Measurements from ENCODE around the gene PAFAH1B2. TPM values are rescaled to one million over a fixed set of nuclear protein-coding genes. Genes with fewer than 3 reads are reported as not detected.
A peak's percentile ranks its signal among the peaks of the same experiment; 100 is the strongest.

Gene PAFAH1B2
- total and polyA plus RNA-seq, 4 experiments from 2014 or later = 16.4 to 64.2 (median 42.7) TPM

DNA sequence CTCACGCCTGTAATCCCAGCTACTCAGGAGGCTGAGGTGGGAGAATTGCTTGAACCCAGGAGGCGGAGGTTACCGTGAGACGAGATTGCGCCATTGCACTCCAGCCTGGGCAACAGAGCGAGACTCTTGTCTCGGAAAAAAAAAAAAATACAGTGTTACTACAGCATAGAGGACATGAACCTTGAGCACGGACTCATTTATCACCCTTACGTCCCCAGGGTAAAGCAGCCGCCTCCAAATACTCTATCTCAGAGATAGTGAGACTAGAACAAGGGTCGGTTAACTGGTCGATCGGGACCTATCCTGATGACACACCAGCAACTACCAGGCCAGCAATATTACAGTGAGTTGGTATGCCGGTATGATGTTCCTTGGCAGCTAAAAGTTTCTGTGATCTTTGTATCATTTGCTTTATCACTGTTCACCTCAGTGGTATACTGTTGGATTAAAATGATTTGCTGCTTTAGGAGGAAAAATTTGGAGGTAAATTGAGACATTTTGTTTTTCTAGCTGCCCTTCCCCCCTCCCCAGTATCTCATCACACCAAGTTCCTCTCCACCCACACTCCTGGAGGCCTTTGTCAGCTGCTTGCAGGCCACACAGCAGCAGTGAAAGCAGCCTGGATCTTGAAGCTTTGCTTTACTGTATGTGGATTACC is 27.4 kb downstream of the PAFAH1B2 start:
- no peak overlapping the region for H3K4me3 Mint-ChIP-seq
- H3K4me1 Mint-ChIP-seq = peaks cover 0 to 9% (median 3%) of the 10 kb centered on the region in 4 donors
- H3K27me3 ChIP-seq (ENCODE audit: insufficient read depth, low read length) = no peaks in the 10 kb centered on the region
- no peaks in the 10 kb centered on the region for H3K9me3 ChIP-seq (ENCODE audit: control insufficient read depth in 1 of 2, low read length in 2 of 2)
- H3K4me3 ChIP-seq (ENCODE audit: low read length in 2 of 2) = no peak overlapping the region
- H3K36me3 Mint-ChIP-seq = peaks cover 16 to 34% of the 10 kb centered on the region in 2 donors
- H3K9me3 Mint-ChIP-seq = no peaks in the 10 kb centered on the region
- intact Hi-C loops (cut with micrococcal nuclease) = no loop called here
- ChIA-PET POLR2A (ENCODE audit: partially characterized antibody) (interaction anchor here (1.4 to 2.5 kb wide), 4 partner anchors 9 to 319 kb away, joined by 4 to 11 read pairs (median 6); partner anchors contain the start of gene PAFAH1B2), CTCF (ENCODE audit: partially characterized antibody) (interaction anchor here (1.0 to 2.4 kb wide), 2 partner anchors 11 to 26 kb away, joined by 3 to 12 read pairs; no protein-coding TSS in a partner anchor)
- H3K4me1 ChIP-seq (ENCODE audit: insufficient read depth, low read length) = peaks cover 3% of the 10 kb centered on the region
- no peak for DNase-seq
- H3K27ac Mint-ChIP-seq = peak overlapping the region in 5 of 7 donors; percentile 13 to 77 (median 48)
- no peaks in the 10 kb centered on the region for H3K27me3 Mint-ChIP-seq
- peaks cover 16% of the 10 kb centered on the region for H3K36me3 ChIP-seq (ENCODE audit: insufficient read depth, low read length)
- H3K27ac ChIP-seq (ENCODE audit: low read depth, low read length) = no peak overlapping the region

- ChIA-PET POLR2A (ENCODE audit: partially characterized antibody) (interaction anchor here (1.4 to 2.5 kb wide), 4 partner anchors 8 to 320 kb away, joined by 4 to 11 read pairs (median 6); partner anchors contain the start of gene PAFAH1B2), CTCF (ENCODE audit: partially characterized antibody) (interaction anchor here (0.8 to 2.4 kb wide), 4 partner anchors 10 to 54 kb away, joined by 3 to 12 read pairs (median 4); no protein-coding TSS in a partner anchor)
- H3K36me3 Mint-ChIP-seq = peaks cover 12 to 23% of the 10 kb centered on the region in 2 donors
- H3K27ac Mint-ChIP-seq = peak overlapping the region in 4 of 7 donors; percentile 3 to 72 (median 42)
- no peak overlapping the region for H3K4me3 Mint-ChIP-seq
- H3K27me3 Mint-ChIP-seq = no peaks in the 10 kb centered on the region
- DNase-seq = no peak
- Histone ChIP-seq H3K4me1 (ENCODE audit: insufficient read depth, low read length) (peaks cover 5% of the 10 kb centered on the region), H3K27me3 (ENCODE audit: insufficient read depth, low read length) (no peaks in the 10 kb centered on the region), H3K9me3 (ENCODE audit: control insufficient read depth in 1 of 2, low read length in 2 of 2) (no peaks in the 10 kb centered on the region), H3K36me3 (ENCODE audit: insufficient read depth, low read length) (peaks cover 5% of the 10 kb centered on the region), H3K4me3 (ENCODE audit: low read length in 2 of 2) (no peak overlapping the region), H3K27ac (ENCODE audit: low read depth, low read length) (no peak overlapping the region)
- no peaks in the 10 kb centered on the region for H3K9me3 Mint-ChIP-seq
- intact Hi-C loops (cut with micrococcal nuclease) = no loop called here
- H3K4me1 Mint-ChIP-seq = peaks cover 1 to 13% (median 5%) of the 10 kb centered on the region in 4 donors
Measured at GRCh38 chr11:117172724-117173421, 28.8 kb downstream of the PAFAH1B2 start.

GRCh38 chr11:117175104-117175503 is 31.0 kb downstream of the PAFAH1B2 start:
- CTCF ChIA-PET (ENCODE audit: partially characterized antibody) = no interaction called here
- no peak for DNase-seq
- H3K36me3 ChIP-seq (ENCODE audit: insufficient read depth, low read length) = no peaks in the 10 kb centered on the region
- no peak overlapping the region for H3K4me3 ChIP-seq (ENCODE audit: low read length in 2 of 2)
- POLR2A ChIA-PET (ENCODE audit: partially characterized antibody) = interaction anchor here (0.8 kb wide), 1 partner anchor 30 kb away, joined by 3 read pairs; the partner anchor contains the start of gene PAFAH1B2
- no peaks in the 10 kb centered on the region for H3K9me3 ChIP-seq (ENCODE audit: control insufficient read depth in 1 of 2, low read length in 2 of 2)
- H3K27ac Mint-ChIP-seq = peak overlapping the region in 2 of 7 donors; percentile 29 to 59
- H3K4me1 Mint-ChIP-seq = peaks cover 13 to 30% (median 23%) of the 10 kb centered on the region in 4 donors
- no peaks in the 10 kb centered on the region for H3K27me3 Mint-ChIP-seq
- intact Hi-C loops (cut with micrococcal nuclease) = loop anchor here (5.0 kb wide), 1 partner anchor 403 kb away; the partner anchor contains the start of gene BUD13
- no peak overlapping the region for H3K4me3 Mint-ChIP-seq
- H3K27ac ChIP-seq (ENCODE audit: low read depth, low read length) = no peak overlapping the region
- H3K9me3 Mint-ChIP-seq = no peaks in the 10 kb centered on the region
- H3K36me3 Mint-ChIP-seq = peaks cover 2 to 15% of the 10 kb centered on the region in 2 donors
- H3K27me3 ChIP-seq (ENCODE audit: insufficient read depth, low read length) = no peaks in the 10 kb centered on the region
- peaks cover 21% of the 10 kb centered on the region for H3K4me1 ChIP-seq (ENCODE audit: insufficient read depth, low read length)

DNA sequence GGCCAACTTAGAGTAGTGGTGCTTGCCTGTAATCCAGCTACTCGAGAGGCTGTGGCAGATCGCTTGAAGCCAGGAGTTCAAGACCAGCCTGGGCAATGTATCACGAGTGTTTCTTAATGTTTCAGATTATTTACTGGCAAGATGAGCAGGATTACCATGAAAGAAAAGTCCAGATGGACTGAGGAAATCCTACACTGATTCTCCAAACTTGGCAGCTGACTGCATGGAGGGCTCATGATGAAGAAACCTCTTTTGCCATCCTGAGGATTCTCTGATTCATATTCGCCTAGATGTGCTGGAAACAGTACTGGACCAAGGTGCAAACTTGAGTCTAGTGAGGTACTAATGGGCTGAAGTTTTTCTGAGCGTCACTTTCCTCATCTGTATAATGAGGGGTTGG is 31.7 kb downstream of the PAFAH1B2 start:
- no peaks in the 10 kb centered on the region for H3K9me3 Mint-ChIP-seq
- H3K4me1 Mint-ChIP-seq = peaks cover 16 to 37% (median 29%) of the 10 kb centered on the region in 4 donors
- H3K4me1 ChIP-seq (ENCODE audit: insufficient read depth, low read length) = peaks cover 28% of the 10 kb centered on the region
- peak overlapping the region in 4 of 7 donors; percentile 27 to 42 (median 30) for H3K27ac Mint-ChIP-seq
- H3K36me3 ChIP-seq (ENCODE audit: insufficient read depth, low read length) = no peaks in the 10 kb centered on the region
- no peaks in the 10 kb centered on the region for H3K9me3 ChIP-seq (ENCODE audit: control insufficient read depth in 1 of 2, low read length in 2 of 2)
- no peaks in the 10 kb centered on the region for H3K27me3 Mint-ChIP-seq
- H3K27me3 ChIP-seq (ENCODE audit: insufficient read depth, low read length) = no peaks in the 10 kb centered on the region
- no peak overlapping the region for H3K4me3 Mint-ChIP-seq
- CTCF ChIA-PET (ENCODE audit: partially characterized antibody) = no interaction called here
- H3K4me3 ChIP-seq (ENCODE audit: low read length in 2 of 2) = no peak overlapping the region
- DNase-seq = no peak
- peaks cover 0 to 13% of the 10 kb centered on the region in 2 donors for H3K36me3 Mint-ChIP-seq
- intact Hi-C loops (cut with micrococcal nuclease) = loop anchor here (5.0 kb wide), 1 partner anchor 403 kb away; the partner anchor contains the start of gene BUD13
- POLR2A ChIA-PET (ENCODE audit: partially characterized antibody) = interaction anchor here (0.6 kb wide), 1 partner anchor 424 kb away, joined by 3 read pairs; no protein-coding TSS in a partner anchor
- H3K27ac ChIP-seq (ENCODE audit: low read depth, low read length) = no peak overlapping the region

- H3K4me1 Mint-ChIP-seq = peaks cover 20 to 41% (median 33%) of the 10 kb centered on the region in 4 donors
- H3K27me3 ChIP-seq (ENCODE audit: insufficient read depth, low read length) = no peaks in the 10 kb centered on the region
- H3K9me3 Mint-ChIP-seq = no peaks in the 10 kb centered on the region
- ChIA-PET CTCF (ENCODE audit: partially characterized antibody) (no interaction called here), POLR2A (ENCODE audit: partially characterized antibody) (no interaction called here)
- no peaks in the 10 kb centered on the region for H3K9me3 ChIP-seq (ENCODE audit: control insufficient read depth in 1 of 2, low read length in 2 of 2)
- H3K4me1 ChIP-seq (ENCODE audit: insufficient read depth, low read length) = peaks cover 32% of the 10 kb centered on the region
- peaks cover 0 to 11% of the 10 kb centered on the region in 2 donors for H3K36me3 Mint-ChIP-seq
- intact Hi-C loops (cut with micrococcal nuclease) = loop anchor here (5.0 kb wide), 1 partner anchor 404 kb away; the partner anchor contains the start of gene BUD13
- DNase-seq = no peak
- no peak overlapping the region for H3K27ac ChIP-seq (ENCODE audit: low read depth, low read length)
- H3K36me3 ChIP-seq (ENCODE audit: insufficient read depth, low read length) = no peaks in the 10 kb centered on the region
- H3K27ac Mint-ChIP-seq = peak overlapping the region in 5 of 7 donors; percentile 27 to 59 (median 31)
- H3K4me3 Mint-ChIP-seq = peak overlapping the region in 1 of 8 donors; percentile 25
- H3K4me3 ChIP-seq (ENCODE audit: low read length in 2 of 2) = no peak overlapping the region
- H3K27me3 Mint-ChIP-seq = no peaks in the 10 kb centered on the region
Measured at GRCh38 chr11:117176186-117176585, 32.1 kb downstream of the PAFAH1B2 start.

- Histone ChIP-seq H3K27ac (ENCODE audit: low read depth, low read length) (peak overlapping the region; percentile 73), H3K9me3 (ENCODE audit: control insufficient read depth in 1 of 2, low read length in 2 of 2) (no peaks in the 10 kb centered on the region), H3K4me1 (ENCODE audit: insufficient read depth, low read length) (peaks cover 30% of the 10 kb centered on the region), H3K36me3 (ENCODE audit: insufficient read depth, low read length) (peaks cover 4% of the 10 kb centered on the region), H3K4me3 (ENCODE audit: low read length in 2 of 2) (peak overlapping the region; percentile 76 to 80), H3K27me3 (ENCODE audit: insufficient read depth, low read length) (no peaks in the 10 kb centered on the region)
- ChIA-PET POLR2A (ENCODE audit: partially characterized antibody) (interaction anchor here (1.0 to 4.8 kb wide), 11 partner anchors 8 to 1258 kb away, joined by 3 to 75 read pairs (median 5); partner anchors contain the start of genes APOA5, KMT2A, PAFAH1B2 and PCSK7), CTCF (ENCODE audit: partially characterized antibody) (interaction anchor here (0.6 to 5.1 kb wide), 8 partner anchors 16 to 1762 kb away, joined by 3 to 48 read pairs (median 6); partner anchors contain the start of genes PAFAH1B2 and PCSK7)
- peak overlapping the region; percentile 93 to 98 (median 97) for H3K27ac Mint-ChIP-seq
- peaks cover 21 to 47% (median 33%) of the 10 kb centered on the region in 4 donors for H3K4me1 Mint-ChIP-seq
- no peaks in the 10 kb centered on the region for H3K9me3 Mint-ChIP-seq
- H3K36me3 Mint-ChIP-seq = peaks cover 0 to 8% of the 10 kb centered on the region in 2 donors
- intact Hi-C loops (cut with micrococcal nuclease) = loop anchor here (1.0 to 5.0 kb wide), 6 partner anchors 33 to 405 kb away; partner anchors contain the start of genes BUD13, CEP164, PAFAH1B2 and PCSK7
- H3K27me3 Mint-ChIP-seq = no peaks in the 10 kb centered on the region
- DNase-seq = no peak
- peak overlapping the region; percentile 94 to 99 (median 94) for H3K4me3 Mint-ChIP-seq
Measured at GRCh38 chr11:117177534-117178209, 33.6 kb downstream of the PAFAH1B2 start.
